Common myeloid progenitor, CD34-positive (primary cell): ENCODE measurements around the gene BCL2L13.

Experiments used
- CTCF ChIA-PET: fragments of 350-600 bp; sonication (Branson Sonifier 250); formaldehyde crosslinking; loops from one replicate; lab custom pipeline; 2021; ENCODE audit warnings: antibody characterized with exemption; lab: Charles Lee
- POLR2A ChIA-PET: fragments of 350-600 bp; sonication (Branson Sonifier 250); formaldehyde crosslinking; loops from one replicate; lab custom pipeline; 2021; ENCODE audit warnings: antibody characterized with exemption; lab: Charles Lee
- DNase-seq, 3 donors: peaks; one replicate each; pipeline versions ENCODE4 v3.0.0 to v3.0.0-alpha.2; 2013
- H3K27ac ChIP-seq, 2 experiments: 1 replicate in 1 of 2; 2 replicates in 1 of 2; pipeline ENCODE4 v1.7.0; 2013; ENCODE audit warnings: inconsistent platforms in 2 of 2, low read length in 2 of 2, mild to moderate bottlenecking in 2 of 2, low read depth in 1 of 2, moderate library complexity in 1 of 2; ENCODE audit not compliant: severe bottlenecking in 2 of 2, insufficient read depth in 1 of 2, poor library complexity in 1 of 2
- H3K27me3 ChIP-seq, 5 experiments: replicated peaks in 2 of 5; 1 replicate in 3 of 5; 2 replicates in 2 of 5; pipeline versions ENCODE4 v1.6.1 to v1.7.0; 2013; ENCODE audit warnings: low read length in 4 of 5, mild to moderate bottlenecking in 2 of 5, moderate library complexity in 2 of 5, inconsistent platforms in 1 of 5; ENCODE audit not compliant: insufficient read depth in 5 of 5, control insufficient read depth in 4 of 5
- H3K36me3 ChIP-seq, 4 experiments: 1 replicate in 2 of 4; 2 replicates in 2 of 4; pipeline versions ENCODE4 v1.6.1 to v1.7.0; 2013; ENCODE audit warnings: low read length in 3 of 4, control low read depth in 1 of 4, mild to moderate bottlenecking in 1 of 4; ENCODE audit not compliant: control insufficient read depth in 4 of 4, insufficient read depth in 4 of 4
- H3K4me1 ChIP-seq, 4 experiments: 1 replicate in 3 of 4; 2 replicates in 1 of 4; pipeline versions ENCODE4 v1.6.1 to v1.7.1; 2013; ENCODE audit warnings: low read length in 3 of 4, mild to moderate bottlenecking in 3 of 4, control low read depth in 1 of 4, inconsistent platforms in 1 of 4, moderate library complexity in 1 of 4; ENCODE audit not compliant: control insufficient read depth in 4 of 4, insufficient read depth in 4 of 4; ENCODE audit errors: control extremely low read depth in 1 of 4
- H3K4me3 ChIP-seq, 7 experiments: 1 replicate in 4 of 7; 2 replicates in 3 of 7; pipeline versions ENCODE4 v1.5.1 to v1.7.0; 2013; ENCODE audit warnings: mild to moderate bottlenecking in 7 of 7, low read length in 6 of 7, moderate library complexity in 6 of 7, inconsistent platforms in 2 of 7, low read depth in 2 of 7, control low read depth in 1 of 7; ENCODE audit not compliant: insufficient read depth in 4 of 7, control insufficient read depth in 1 of 7; ENCODE audit errors: extremely low read depth in 1 of 7
- H3K9me3 ChIP-seq, 5 experiments: 1 replicate in 4 of 5; 2 replicates in 1 of 5; pipeline versions ENCODE4 v1.6.1 to v1.7.1; 2013; ENCODE audit warnings: low read length in 4 of 5, mild to moderate bottlenecking in 2 of 5, inconsistent platforms in 1 of 5, low read depth in 1 of 5, moderate library complexity in 1 of 5; ENCODE audit not compliant: control insufficient read depth in 4 of 5, insufficient read depth in 2 of 5; ENCODE audit errors: control extremely low read depth in 1 of 5
- WGBS: methylation state at CpG from one replicate; pipeline ENCODE4 v1.1.5; 2013; ENCODE audit not compliant: insufficient coverage; 5-methylcytosine and 5-hydroxymethylcytosine counted together

BCL2L13 gene

DNA sequence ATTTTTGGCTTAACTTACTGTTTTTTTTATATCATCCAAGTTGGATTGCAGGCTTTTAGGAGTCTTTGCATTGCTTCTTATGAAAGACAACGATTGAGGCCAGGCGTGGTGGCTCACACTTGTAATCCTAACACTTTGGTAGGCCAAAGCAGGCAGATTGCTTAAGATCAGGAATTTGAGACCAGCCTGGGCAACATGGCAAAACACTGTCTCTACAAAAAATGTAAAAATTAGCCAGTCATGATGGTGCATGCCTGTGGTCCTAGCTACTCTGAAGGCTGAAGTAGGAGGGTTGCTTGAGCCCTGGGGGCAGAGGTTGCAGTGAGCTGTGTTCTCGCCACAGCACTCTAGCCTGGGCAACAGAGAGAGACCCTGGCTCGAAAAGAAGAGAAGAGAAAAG lies 79.2 kb downstream of the BCL2L13 start:
- Histone ChIP-seq H3K27ac (no peak overlapping the region), H3K4me1 (no peaks in the 10 kb centered on the region), H3K4me3 (no peak overlapping the region), H3K27me3 (no peaks in the 10 kb centered on the region), H3K9me3 (no peaks in the 10 kb centered on the region), H3K36me3 (no peaks in the 10 kb centered on the region)
- 94% methylated on average over 4 of the region's 4 CpGs for WGBS
- DNase-seq, result no peak
- ChIA-PET CTCF (no interaction called here), POLR2A (no interaction called here)

DNA sequence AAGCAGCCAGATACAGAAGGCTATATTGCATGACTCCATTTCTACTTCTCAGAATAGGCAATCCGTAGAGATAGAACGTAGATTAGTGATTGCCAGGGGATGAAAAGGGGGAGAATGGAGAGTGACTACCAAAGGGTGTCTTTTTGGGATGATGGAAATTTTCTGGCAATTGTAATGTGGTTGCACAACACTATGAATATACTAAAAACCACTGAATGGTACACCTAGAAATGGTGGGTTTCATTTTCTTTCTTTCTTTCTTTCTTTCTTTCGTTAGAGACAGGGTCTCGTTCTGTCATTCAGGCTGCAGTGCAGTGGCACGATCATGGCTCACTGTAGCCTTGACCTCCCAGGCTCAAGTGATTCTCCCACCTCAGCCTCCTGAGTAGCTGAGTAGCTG lies 81.4 kb downstream of the BCL2L13 start:
- Histone ChIP-seq H3K4me1 (peaks cover 0 to 5% (median 0%) of the 10 kb centered on the region in 4 experiments), H3K9me3 (no peaks in the 10 kb centered on the region), H3K36me3 (peaks cover 0 to 4% (median 0%) of the 10 kb centered on the region in 4 experiments), H3K4me3 (no peak overlapping the region), H3K27ac (no peak overlapping the region), H3K27me3 (no peaks in the 10 kb centered on the region)
- ChIA-PET POLR2A (no interaction called here), CTCF (no interaction called here)
- DNase-seq, result no peak
- WGBS, result 91% methylated on average over 4 of the region's 5 CpGs

DNA sequence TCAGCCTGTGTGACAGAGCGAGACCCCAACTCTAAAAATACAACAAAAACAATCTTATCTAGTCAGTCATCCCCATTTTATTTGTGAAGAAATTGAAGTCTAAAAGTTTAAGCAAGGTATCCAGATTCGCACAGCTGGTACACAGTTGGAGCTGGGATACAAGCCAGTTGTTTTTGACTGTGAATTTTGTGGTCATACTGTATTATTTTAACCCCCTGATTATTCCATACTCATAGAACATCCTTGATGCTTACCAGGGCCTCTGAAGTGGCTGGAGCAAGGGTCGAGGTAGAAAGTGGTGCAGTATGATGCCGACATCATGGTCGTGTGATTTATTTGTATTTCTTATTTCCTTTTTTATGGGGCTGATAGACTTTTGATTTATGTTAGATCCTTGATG lies 85.7 kb downstream of the BCL2L13 start:
- Histone ChIP-seq H3K4me3 (no peak overlapping the region), H3K27ac (no peak overlapping the region), H3K4me1 (peaks cover 7 to 20% (median 14%) of the 10 kb centered on the region in 4 experiments), H3K9me3 (no peaks in the 10 kb centered on the region), H3K36me3 (peaks cover 4 to 18% (median 16%) of the 10 kb centered on the region in 4 experiments), H3K27me3 (no peaks in the 10 kb centered on the region)
- no peak for DNase-seq
- ChIA-PET POLR2A (no interaction called here), CTCF (interaction anchor here (0.6 to 2.9 kb wide), 8 partner anchors 10 to 87 kb away, joined by 3 to 16 read pairs (median 3); no protein-coding TSS in a partner anchor)
- no CpG with 5 or more reads among the region's 5 CpGs for WGBS

DNA sequence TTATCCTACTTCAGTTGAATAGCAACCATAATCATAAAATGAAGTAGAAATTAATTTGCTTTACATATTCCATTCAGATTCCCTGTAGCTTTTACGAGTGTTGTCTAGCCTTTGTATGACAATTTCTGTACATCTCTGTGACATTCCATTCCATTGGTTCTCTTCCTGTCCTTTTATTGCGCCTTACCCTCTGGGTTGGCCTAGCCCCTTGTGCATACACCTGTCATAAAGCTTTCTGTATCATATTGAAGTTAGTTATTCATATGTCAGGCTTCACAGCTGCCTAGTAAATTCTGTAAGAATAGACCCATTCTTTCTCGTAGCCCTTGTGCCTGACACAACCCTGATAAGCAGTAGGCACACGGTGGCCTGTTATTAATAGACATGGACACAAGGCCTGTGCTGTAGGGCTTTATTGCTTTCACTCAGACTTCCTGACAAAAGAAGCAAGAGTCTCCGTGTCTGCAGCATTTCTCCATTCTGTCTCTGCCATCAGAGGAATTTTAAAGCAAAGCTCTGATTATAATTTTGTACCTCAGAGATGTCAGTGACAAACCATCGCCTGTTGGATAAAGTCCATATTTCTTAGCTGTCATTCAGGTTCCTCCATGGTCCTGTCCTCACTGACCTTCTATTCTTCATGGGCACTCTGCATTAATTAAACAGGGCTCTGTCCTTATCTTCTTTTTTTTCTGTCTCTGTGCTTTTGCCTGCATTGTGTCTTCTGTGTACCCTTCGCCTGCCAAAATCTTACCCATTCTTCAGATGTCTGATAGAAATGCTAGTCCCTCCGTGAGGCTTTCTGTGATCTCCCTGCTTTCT lies 86.3 kb downstream of the BCL2L13 start:
- Histone ChIP-seq H3K27me3 (no peaks in the 10 kb centered on the region), H3K27ac (no peak overlapping the region), H3K9me3 (no peaks in the 10 kb centered on the region), H3K4me3 (no peak overlapping the region), H3K36me3 (peaks cover 4 to 24% (median 19%) of the 10 kb centered on the region in 4 experiments), H3K4me1 (peaks cover 7 to 20% (median 14%) of the 10 kb centered on the region in 4 experiments)
- POLR2A ChIA-PET, result no interaction called here
- no peak for DNase-seq
- WGBS, result 71% methylated on average over 7 of the region's 8 CpGs
- CTCF ChIA-PET, result interaction anchor here (0.6 to 2.9 kb wide), 5 partner anchors 9 to 87 kb away, joined by 3 to 8 read pairs (median 3); no protein-coding TSS in a partner anchor

DNA sequence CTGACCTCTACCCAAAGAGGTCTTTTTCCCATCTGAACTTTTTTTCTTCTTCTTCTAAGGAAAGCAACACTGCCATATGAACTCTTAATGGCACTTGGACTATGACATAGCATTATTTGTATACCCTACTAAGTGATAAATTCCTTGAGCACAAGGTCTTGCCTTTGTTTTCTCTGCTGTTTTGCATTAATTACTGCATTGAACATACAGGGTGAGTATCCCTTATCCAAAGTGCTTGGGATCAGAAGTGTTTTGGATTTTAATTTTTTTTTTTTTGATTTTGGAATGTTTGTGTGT lies 86.9 kb downstream of the BCL2L13 start:
- DNase-seq, result no peak
- ChIA-PET CTCF (no interaction called here), POLR2A (no interaction called here)
- H3K9me3 ChIP-seq, result no peaks in the 10 kb centered on the region
- no peak overlapping the region for H3K4me3 ChIP-seq
- H3K4me1 ChIP-seq, result peaks cover 7 to 20% (median 14%) of the 10 kb centered on the region in 4 experiments
- no peaks in the 10 kb centered on the region for H3K27me3 ChIP-seq
- H3K36me3 ChIP-seq, result peaks cover 6 to 28% (median 22%) of the 10 kb centered on the region in 4 experiments
- H3K27ac ChIP-seq, result no peak overlapping the region

DNA sequence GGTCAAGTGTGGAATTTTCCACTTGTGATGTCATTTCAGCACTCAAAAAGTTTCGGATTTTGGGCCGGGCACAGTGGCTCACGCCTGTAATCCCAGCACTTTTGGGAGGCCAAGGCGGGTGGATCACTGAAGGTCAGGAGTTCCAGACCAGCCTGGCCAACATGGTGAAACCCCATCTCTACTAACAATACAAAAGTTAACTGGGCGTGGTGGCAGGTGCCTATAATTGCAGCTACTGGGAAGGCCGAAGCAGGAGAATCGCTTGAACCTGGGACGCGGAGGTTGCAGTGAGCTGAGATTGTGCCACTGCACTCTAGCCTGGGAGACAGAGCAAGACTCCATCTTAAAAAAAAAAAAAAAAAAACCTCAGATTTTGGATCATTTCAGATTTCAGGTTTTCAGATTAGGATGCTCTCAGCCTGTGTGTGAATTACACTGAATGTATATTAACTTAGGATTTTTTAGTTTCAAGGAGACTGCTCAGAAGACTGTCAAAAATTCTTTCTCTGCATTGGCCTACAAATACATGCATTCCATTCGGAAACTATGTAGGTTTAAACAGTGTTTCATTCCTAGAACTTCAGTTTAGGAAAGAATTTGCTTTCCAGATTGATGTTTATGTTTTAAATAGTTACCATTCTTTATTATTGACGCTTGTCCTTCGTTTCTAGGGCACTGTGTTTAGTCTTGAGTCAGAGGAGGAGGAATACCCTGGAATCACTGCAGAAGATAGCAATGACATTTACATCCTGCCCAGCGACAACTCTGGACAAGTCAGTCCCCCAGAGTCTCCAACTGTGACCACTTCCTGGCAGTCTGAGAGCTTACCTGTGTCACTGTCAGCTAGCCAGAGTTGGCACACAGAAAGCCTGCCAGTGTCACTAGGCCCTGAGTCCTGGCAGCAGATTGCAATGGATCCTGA lies 87.7 kb downstream of the BCL2L13 start:
- WGBS, result 88% methylated on average over 8 of the region's 13 CpGs
- no peak overlapping the region for H3K27ac ChIP-seq
- ChIA-PET CTCF (interaction anchor here (1.1 to 1.8 kb wide), 2 partner anchors 17 to 168 kb away, joined by 4 to 6 read pairs; no protein-coding TSS in a partner anchor), POLR2A (no interaction called here)
- peaks cover 7 to 20% (median 14%) of the 10 kb centered on the region in 4 experiments for H3K4me1 ChIP-seq
- no peaks in the 10 kb centered on the region for H3K27me3 ChIP-seq
- no peak for DNase-seq
- H3K4me3 ChIP-seq, result peak overlapping the region in 2 of 7 experiments; percentile 6 to 12
- peaks cover 6 to 32% (median 23%) of the 10 kb centered on the region in 4 experiments for H3K36me3 ChIP-seq
- no peaks in the 10 kb centered on the region for H3K9me3 ChIP-seq
